H9 (cell line): ENCODE data around the gene ZSWIM6. TPM values are rescaled to one million over a fixed set of nuclear protein-coding genes. Genes with fewer than 3 reads are reported as not detected.
A peak's percentile ranks its signal among the peaks of the same experiment; 100 is the strongest.

ENCODE experiments used
- DNase-seq: peaks from one replicate; pipeline ENCODE4 v3.0.0-alpha.2; 2017
- H2AFZ ChIP-seq: one replicate; pipeline ENCODE4 v1.6.1; 2013; ENCODE audit warnings: mild to moderate bottlenecking, low read length, control low read depth, moderate library complexity
- H2AK5ac ChIP-seq: 2 replicates; pipeline ENCODE4 v1.6.1; 2013; ENCODE audit warnings: low read length, control low read depth, mixed read lengths; ENCODE audit not compliant: insufficient read length
- H2BK120ac ChIP-seq: one replicate; pipeline ENCODE4 v1.6.1; 2013; ENCODE audit warnings: low read depth, mild to moderate bottlenecking, low read length, control low read depth, inconsistent platforms; ENCODE audit not compliant: poor library complexity, severe bottlenecking
- H2BK12ac ChIP-seq: 2 replicates; pipeline ENCODE4 v1.6.1; 2013; ENCODE audit warnings: low read length, control low read depth, mixed read lengths, low read depth; ENCODE audit not compliant: insufficient read length
- H2BK15ac ChIP-seq: 2 replicates; pipeline ENCODE4 v1.6.1; 2013; ENCODE audit warnings: low read depth, low read length, control low read depth
- H2BK20ac ChIP-seq: one replicate; pipeline ENCODE4 v1.6.1; 2013; ENCODE audit warnings: low read depth, mild to moderate bottlenecking, low read length, control low read depth, inconsistent platforms; ENCODE audit not compliant: poor library complexity, severe bottlenecking
- H2BK5ac ChIP-seq: 2 replicates; pipeline ENCODE4 v1.6.1; 2013; ENCODE audit warnings: low read length, control low read depth, mixed read lengths; ENCODE audit not compliant: insufficient read length
- H3K14ac ChIP-seq: 2 replicates; pipeline ENCODE4 v1.6.1; 2013; ENCODE audit warnings: low read length, control low read depth; ENCODE audit not compliant: insufficient read depth
- H3K18ac ChIP-seq: 2 replicates; pipeline ENCODE4 v1.6.1; 2013; ENCODE audit warnings: low read depth, mild to moderate bottlenecking, mixed read lengths, low read length, control low read depth; ENCODE audit not compliant: insufficient read length
- H3K23ac ChIP-seq: 2 replicates; pipeline ENCODE4 v1.6.1; 2013; ENCODE audit warnings: low read length, control low read depth, mixed read lengths, low read depth; ENCODE audit not compliant: insufficient read length
- H3K23me2 ChIP-seq: 2 replicates; pipeline ENCODE4 v1.6.1; 2013; ENCODE audit warnings: low read depth, mild to moderate bottlenecking, mixed read lengths, low read length, control low read depth; ENCODE audit not compliant: insufficient read length, poor library complexity, severe bottlenecking
- H3K27ac ChIP-seq: 2 replicates; pipeline ENCODE4 v1.5.1; 2013; ENCODE audit warnings: low read length, control low read depth, mixed read lengths, low read depth; ENCODE audit not compliant: insufficient read length
- H3K27me3 ChIP-seq: 2 replicates; pipeline ENCODE4 v1.6.1; 2013; ENCODE audit warnings: low read length, control low read depth, inconsistent platforms; ENCODE audit not compliant: insufficient read depth
- H3K4ac ChIP-seq: 2 replicates; pipeline ENCODE4 v1.6.1; 2013; ENCODE audit warnings: low read depth, mild to moderate bottlenecking, control low read depth, inconsistent platforms, low read length, moderate library complexity
- H3K4me1 ChIP-seq: 2 replicates; pipeline ENCODE4 v1.6.1; 2013; ENCODE audit warnings: low read length, control low read depth, inconsistent platforms; ENCODE audit not compliant: insufficient read depth
- H3K4me2 ChIP-seq: 2 replicates; pipeline ENCODE4 v1.6.1; 2013; ENCODE audit warnings: low read length, control low read depth, mixed read lengths; ENCODE audit not compliant: insufficient read length, insufficient read depth
- H3K56ac ChIP-seq: 2 replicates; pipeline ENCODE4 v1.6.1; 2013; ENCODE audit warnings: low read depth, mild to moderate bottlenecking, mixed read lengths, low read length, control low read depth; ENCODE audit not compliant: insufficient read length
- H3K79me1 ChIP-seq: 2 replicates; pipeline ENCODE4 v1.6.1; 2013; ENCODE audit warnings: low read depth, mild to moderate bottlenecking, moderate library complexity, low read length, control low read depth, inconsistent platforms; ENCODE audit not compliant: insufficient read depth, poor library complexity, severe bottlenecking
- H3K79me2 ChIP-seq: 2 replicates; pipeline ENCODE4 v1.6.1; 2013; ENCODE audit warnings: low read length, control low read depth, inconsistent platforms; ENCODE audit not compliant: insufficient read depth
- H3K9ac ChIP-seq: 2 replicates; pipeline ENCODE4 v1.6.1; 2013; ENCODE audit warnings: low read length, control low read depth, mixed read lengths; ENCODE audit not compliant: insufficient read length; ENCODE audit errors: extremely low read depth
- H3K9me3 ChIP-seq: one replicate; pipeline ENCODE4 v1.6.1; 2013; ENCODE audit warnings: low read depth, low read length, inconsistent platforms; ENCODE audit not compliant: control insufficient read depth
- H3T11ph ChIP-seq: one replicate; pipeline ENCODE4 v1.6.1; 2013; ENCODE audit warnings: mild to moderate bottlenecking, low read length, control low read depth, inconsistent platforms
- H4K20me1 ChIP-seq: one replicate; pipeline ENCODE4 v1.6.1; 2013; ENCODE audit not compliant: control insufficient read depth, insufficient read length, insufficient read depth
- H4K5ac ChIP-seq: 2 replicates; pipeline ENCODE4 v1.6.1; 2013; ENCODE audit warnings: low read depth, mild to moderate bottlenecking, mixed read lengths, low read length, control low read depth; ENCODE audit not compliant: insufficient read length
- H4K8ac ChIP-seq: replicated peaks from 2 replicates; pipeline ENCODE4 v1.6.1; 2013; ENCODE audit warnings: low read length, control low read depth, mixed read lengths, low read depth; ENCODE audit not compliant: insufficient read length
- H4K91ac ChIP-seq: 2 replicates; pipeline ENCODE4 v1.6.1; 2013; ENCODE audit warnings: low read depth, mild to moderate bottlenecking, moderate library complexity, mixed read lengths, low read length, control low read depth; ENCODE audit not compliant: insufficient read length
- H3K27ac Mint-ChIP-seq, 3 experiments: 2 replicates in 2 of 3; 3 replicates in 1 of 3; pipeline ENCODE4 v1.8.0; 2020 to 2021; ENCODE audit warnings: mixed read lengths in 3 of 3, mild to moderate bottlenecking in 1 of 3, moderate library complexity in 1 of 3
- H3K27me3 Mint-ChIP-seq: 2 replicates; pipeline ENCODE4 v1.8.0; 2021; ENCODE audit warnings: low read depth, mild to moderate bottlenecking, moderate library complexity, mixed read lengths
- H3K36me3 Mint-ChIP-seq, 3 experiments: 2 replicates in 2 of 3; 3 replicates in 1 of 3; pipeline ENCODE4 v1.8.0; 2020 to 2021; ENCODE audit warnings: low read depth in 3 of 3, mixed read lengths in 3 of 3; ENCODE audit not compliant: insufficient read depth in 1 of 3
- H3K4me1 Mint-ChIP-seq, 2 experiments: 2 replicates each; pipeline ENCODE4 v1.8.0; 2020; ENCODE audit warnings: mixed read lengths in 2 of 2
- H3K4me3 Mint-ChIP-seq, 2 experiments: 2 replicates in 1 of 2; 3 replicates in 1 of 2; pipeline ENCODE4 v1.8.0; 2020 to 2021; ENCODE audit warnings: mild to moderate bottlenecking in 2 of 2, mixed read lengths in 2 of 2, moderate library complexity in 1 of 2
- H3K9me3 Mint-ChIP-seq, 2 experiments: 2 replicates in 1 of 2; 3 replicates in 1 of 2; pipeline ENCODE4 v1.8.0; 2020; ENCODE audit warnings: mild to moderate bottlenecking in 2 of 2, mixed read lengths in 2 of 2, moderate library complexity in 1 of 2
- WGBS: extraction: QIAGEN DNeasy Blood & Tissue Kit; methylation state at CpG from one replicate; pipeline ENCODE4 v1.1.7; 2013; ENCODE audit warnings: missing lambda C conversion rate, low lambda C conversion rate, mixed read lengths; ENCODE audit not compliant: insufficient read length; ENCODE audit errors: extremely low coverage; 5-methylcytosine and 5-hydroxymethylcytosine counted together
- total RNA-seq: library from RNA; stranded (reverse); gene quantifications from 2 replicates; pipeline ENCODE4 v1.2.1, GENCODE V29; 2021
- TF ChIP-seq, protein P1 (sequence below): fragments of 200-600 bp; sonication (generic); conservative IDR thresholded peaks from 3 replicates; pipeline ENCODE4 v1.8.0; 2021; ENCODE audit warnings: antibody characterized with exemption, mild to moderate bottlenecking

The ZSWIM6 gene
- total RNA-seq, 1 experiment from 2014 or later, result 11.5 TPM

DNA sequence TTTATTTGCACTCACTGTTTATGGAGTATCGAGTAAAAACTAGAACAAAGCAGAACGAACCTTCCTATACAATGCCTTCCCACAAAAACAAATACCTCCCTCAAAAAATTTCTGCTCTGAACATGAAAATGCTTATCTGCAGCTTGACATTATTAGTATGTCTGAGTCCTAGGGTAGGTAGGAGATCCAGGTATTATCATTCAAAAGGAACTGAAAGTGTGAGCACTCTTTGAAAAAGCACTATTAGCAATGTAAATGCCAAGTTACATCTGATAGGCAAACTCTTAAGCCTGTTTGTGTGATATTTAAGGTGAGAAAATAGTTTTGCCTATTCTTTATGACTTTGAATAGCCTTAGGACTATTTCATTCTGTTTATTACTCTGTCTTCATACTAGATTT, 47.6 kb downstream of the ZSWIM6 start:
- peaks cover 0 to 3% of the 10 kb centered on the region in 2 experiments; a peak in 2 of 5 replicates for H3K9me3 Mint-ChIP-seq
- no peaks in the 10 kb centered on the region for H3K27me3 Mint-ChIP-seq
- H3K27ac Mint-ChIP-seq, result peak overlapping the region; percentile 56 to 96 (median 85)
- peaks cover 0 to 9% (median 3%) of the 10 kb centered on the region in 3 experiments; a peak in 3 of 7 replicates for H3K36me3 Mint-ChIP-seq
- no peak overlapping the region for H3K18ac ChIP-seq
- no peaks in the 10 kb centered on the region for H3K27me3 ChIP-seq
- H3K14ac ChIP-seq, result no peak overlapping the region
- H3K4me3 Mint-ChIP-seq, result peak overlapping the region in 1 of 2 experiments; percentile 59; a peak in 3 of 5 replicates
- no peaks in the 10 kb centered on the region for H3K9me3 ChIP-seq
- no peak overlapping the region for H2BK15ac ChIP-seq
- no peak overlapping the region for H3K27ac ChIP-seq
- no peak for DNase-seq
- H3K79me2 ChIP-seq, result no peaks in the 10 kb centered on the region
- no peaks in the 10 kb centered on the region; the same call in 1 of the 2 replicates for H3K4me1 ChIP-seq
- no peak overlapping the region for H3K23ac ChIP-seq
- no peak overlapping the region for H3K4me2 ChIP-seq
- H2BK12ac ChIP-seq, result no peak overlapping the region
- H2BK5ac ChIP-seq, result no peak overlapping the region
- H3K4me1 Mint-ChIP-seq, result peaks cover 18 to 23% of the 10 kb centered on the region in 2 experiments
- H3K56ac ChIP-seq, result no peak overlapping the region
- TF ChIP-seq, protein P1, sequence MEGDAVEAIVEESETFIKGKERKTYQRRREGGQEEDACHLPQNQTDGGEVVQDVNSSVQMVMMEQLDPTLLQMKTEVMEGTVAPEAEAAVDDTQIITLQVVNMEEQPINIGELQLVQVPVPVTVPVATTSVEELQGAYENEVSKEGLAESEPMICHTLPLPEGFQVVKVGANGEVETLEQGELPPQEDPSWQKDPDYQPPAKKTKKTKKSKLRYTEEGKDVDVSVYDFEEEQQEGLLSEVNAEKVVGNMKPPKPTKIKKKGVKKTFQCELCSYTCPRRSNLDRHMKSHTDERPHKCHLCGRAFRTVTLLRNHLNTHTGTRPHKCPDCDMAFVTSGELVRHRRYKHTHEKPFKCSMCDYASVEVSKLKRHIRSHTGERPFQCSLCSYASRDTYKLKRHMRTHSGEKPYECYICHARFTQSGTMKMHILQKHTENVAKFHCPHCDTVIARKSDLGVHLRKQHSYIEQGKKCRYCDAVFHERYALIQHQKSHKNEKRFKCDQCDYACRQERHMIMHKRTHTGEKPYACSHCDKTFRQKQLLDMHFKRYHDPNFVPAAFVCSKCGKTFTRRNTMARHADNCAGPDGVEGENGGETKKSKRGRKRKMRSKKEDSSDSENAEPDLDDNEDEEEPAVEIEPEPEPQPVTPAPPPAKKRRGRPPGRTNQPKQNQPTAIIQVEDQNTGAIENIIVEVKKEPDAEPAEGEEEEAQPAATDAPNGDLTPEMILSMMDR, result no peak
- no peaks in the 10 kb centered on the region for H4K20me1 ChIP-seq
- WGBS, result no CpG with 5 or more reads among the region's 2 CpGs
- H2BK120ac ChIP-seq, result no peak overlapping the region
- no peak overlapping the region for H4K8ac ChIP-seq
- H4K91ac ChIP-seq, result no peak overlapping the region
- no peak overlapping the region for H2BK20ac ChIP-seq
- peaks cover 3% of the 10 kb centered on the region for H3K79me1 ChIP-seq
- no peak overlapping the region for H3K4ac ChIP-seq
- H3T11ph ChIP-seq, result no peak overlapping the region
- H3K23me2 ChIP-seq, result no peaks in the 10 kb centered on the region
- H3K9ac ChIP-seq, result no peak overlapping the region
- H2AK5ac ChIP-seq, result no peak overlapping the region
- no peak overlapping the region for H2AFZ ChIP-seq
- H4K5ac ChIP-seq, result no peak overlapping the region
